HepG2 (cell line): ENCODE results near the gene PNPLA3. TPM values are rescaled to one million over a fixed set of nuclear protein-coding genes. Genes with fewer than 3 reads are reported as not detected.

Experiments
- ATAC-seq: fragments of 200-7000 bp; cut with Tn5 transposase; 3 replicates; pipeline ENCODE4 v1.9.1; 2020; ENCODE audit warnings: mild to moderate bottlenecking, moderate library complexity
- BruUV-seq: library from RNA; stranded (reverse); fragments of 400-500 nt; replicated peaks from 2 replicates; lab custom pipeline; 2021; lab: Mats Ljungman, UMichigan
- CTCF ChIA-PET: fragments of 300-600 bp; formaldehyde crosslinking; extraction: SDS; loops from one replicate; lab custom pipeline; 2021; ENCODE audit warnings: low total read pairs, inconsistent platforms, low intra/inter-chr PET ratio; lab: Yijun Ruan, JAX
- POLR2A ChIA-PET: fragments of 350-600 bp; sonication (Branson Sonifier 250); formaldehyde crosslinking; loops from one replicate; lab custom pipeline; 2020; ENCODE audit warnings: antibody characterized with exemption, inconsistent platforms; lab: Yijun Ruan, JAX
- DNase-seq: peaks from one replicate; pipeline ENCODE4 v3.0.0-alpha.2; 2015; ENCODE audit warnings: low spot score
- FAIRE-seq: peaks from 3 replicates; lab custom pipeline; 2011; peaks lifted over from hg19 to GRCh38; lab: Jason Lieb, UNC
- H2AFZ ChIP-seq: one replicate; pipeline ENCODE4 v1.6.1; 2011; ENCODE audit warnings: low read length, inconsistent platforms
- H3K27ac ChIP-seq: fragments of 300-600 bp; 3 replicates; pipeline ENCODE4 v1.8.0; 2011; ENCODE audit warnings: mixed run types, mild to moderate bottlenecking, mixed read lengths, low read length, inconsistent platforms; ENCODE audit not compliant: insufficient read depth; ENCODE audit errors: extremely low read length
- H3K27me3 ChIP-seq, 2 experiments: fragments of 200-600 bp in 1 of 2; 2 replicates in 1 of 2; 3 replicates in 1 of 2; pipeline versions ENCODE4 v1.6.0 to v1.8.0; 2011; ENCODE audit warnings: low read length in 2 of 2, mild to moderate bottlenecking in 2 of 2, moderate library complexity in 2 of 2, inconsistent platforms in 1 of 2; ENCODE audit not compliant: insufficient read depth in 2 of 2, control insufficient read depth in 1 of 2
- H3K36me3 ChIP-seq, 2 experiments: fragments of 200-600 bp in 1 of 2; replicated peaks in 1 of 2; 2 replicates in 1 of 2; 3 replicates in 1 of 2; pipeline versions ENCODE4 v1.5.1 to v1.8.0; 2011; ENCODE audit warnings: low read length in 2 of 2, inconsistent platforms in 1 of 2; ENCODE audit not compliant: insufficient read depth in 2 of 2, control insufficient read depth in 1 of 2
- H3K4me1 ChIP-seq: 2 replicates; pipeline ENCODE4 v1.5.1; 2012; ENCODE audit warnings: low read length, inconsistent platforms; ENCODE audit not compliant: insufficient read depth
- H3K4me2 ChIP-seq: 2 replicates; pipeline ENCODE4 v1.6.0; 2011; ENCODE audit warnings: low read depth, low read length, inconsistent platforms
- H3K4me3 ChIP-seq, 3 experiments: fragments of 200-600 bp in 1 of 3; sonication (generic), shearing (Covaris generic) in 1 of 3; replicated peaks in 1 of 3; 2 replicates each; pipeline ENCODE4 v1.5.1; 2011 to 2016; ENCODE audit warnings: low read length in 3 of 3, inconsistent platforms in 2 of 3, low read depth in 2 of 3, mild to moderate bottlenecking in 2 of 3, control low read depth in 1 of 3, mixed read lengths in 1 of 3; ENCODE audit not compliant: insufficient read depth in 1 of 3
- H3K79me2 ChIP-seq: one replicate; pipeline ENCODE4 v1.6.1; 2011; ENCODE audit warnings: low read length, inconsistent platforms; ENCODE audit not compliant: insufficient read depth
- H3K9ac ChIP-seq: 2 replicates; pipeline ENCODE4 v1.6.0; 2011; ENCODE audit warnings: mild to moderate bottlenecking, low read depth, low read length, inconsistent platforms; ENCODE audit not compliant: insufficient read depth
- H3K9me3 ChIP-seq: 2 replicates; pipeline ENCODE4 v1.5.1; 2012; ENCODE audit warnings: mild to moderate bottlenecking, low read length
- H4K20me1 ChIP-seq: 2 replicates; pipeline ENCODE4 v1.6.0; 2011; ENCODE audit warnings: inconsistent platforms, mild to moderate bottlenecking, low read length, moderate library complexity; ENCODE audit not compliant: insufficient read depth
- E2F1 ChIP-seq: sonication (generic); formaldehyde crosslinking; IDR thresholded peaks from 2 replicates; pipeline ENCODE4 v1.5.0; 2020; ENCODE audit warnings: missing genetic modification reagents
- GATAD2A ChIP-seq: IDR thresholded peaks from 2 replicates; pipeline ENCODE4 v1.6.1; 2016
- MAFF ChIP-seq: IDR thresholded peaks from 2 replicates; pipeline ENCODE4 v1.6.1; 2011; ENCODE audit warnings: low read depth, low read length, improper control_type of control experiment
- MAFK ChIP-seq, 2 experiments: IDR thresholded peaks in 1 of 2; conservative IDR thresholded peaks in 1 of 2; 2 replicates each; pipeline ENCODE4 v1.6.1; 2011; ENCODE audit warnings: improper control_type of control experiment in 2 of 2, low read length in 2 of 2
- SMARCE1 ChIP-seq: fragments of 450-650 bp; IDR thresholded peaks from 2 replicates; pipeline ENCODE4 v1.6.1; 2017; ENCODE audit warnings: borderline replicate concordance
- TRAFD1 ChIP-seq: sonication (generic); formaldehyde crosslinking; IDR thresholded peaks from 2 replicates; pipeline ENCODE4 v1.5.1; 2020; ENCODE audit warnings: missing genetic modification reagents, mild to moderate bottlenecking, borderline replicate concordance
- ZFP90 ChIP-seq: sonication (generic); formaldehyde crosslinking; IDR thresholded peaks from 2 replicates; pipeline ENCODE4 v1.8.0; 2022; ENCODE audit warnings: missing genetic modification reagents, mild to moderate bottlenecking, inconsistent platforms, borderline replicate concordance
- ZNF432 ChIP-seq: sonication (generic); formaldehyde crosslinking; IDR thresholded peaks from 2 replicates; pipeline ENCODE4 v1.5.0; 2020; ENCODE audit warnings: missing genetic modification reagents, mild to moderate bottlenecking, borderline replicate concordance
- ZNF629 ChIP-seq: sonication (generic); formaldehyde crosslinking; conservative IDR thresholded peaks from 2 replicates; pipeline ENCODE4 v1.5.0; 2020; ENCODE audit warnings: missing genetic modification reagents
- WGBS: methylation state at CpG from one replicate; pipeline ENCODE4 v1.1.6; 2017; ENCODE audit warnings: low lambda C conversion rate; 5-methylcytosine and 5-hydroxymethylcytosine counted together
- in situ Hi-C: cut with HindIII; loops from 2 replicates; pipeline ENCODE4 v1.10.0; 2017; ENCODE audit warnings: low pct_unique_long_range_greater_than_20kb; ENCODE audit not compliant: extremely low pct_ligation_motif_present
- intact Hi-C: fragments of 100-400 bp; cut with micrococcal nuclease; formaldehyde crosslinking; loops from one replicate; pipeline ENCODE4 v1.10.0; 2022; ENCODE audit not compliant: unreplicated experiment
- polyA plus RNA-seq, 8 experiments: library from polyadenylated mRNA; depleted of rRNA in 3 of 8; stranded (reverse) in 7 of 8; unstranded in 1 of 8; fragments of >200 nt; fragmentation: Illumina TruSeq in 4 of 8; extraction: Trizol in 4 of 8; gene quantifications; 2 replicates each; pipeline versions ENCODE4 v1.2.1 to v1.2.3, GENCODE V29; 2011 to 2016; ENCODE audit warnings: low read depth in 4 of 8, missing spikeins in 1 of 8, mixed read lengths in 1 of 8; ENCODE audit not compliant: insufficient read depth in 1 of 8
- total RNA-seq, 5 experiments: library from RNA; depleted of rRNA; stranded (reverse); fragments of >200 nt; fragmentation: Illumina TruSeq; extraction: Trizol; gene quantifications; 2 replicates each; pipeline ENCODE4 v1.2.3, GENCODE V29; 2016; ENCODE audit warnings: low read depth in 1 of 5

The PNPLA3 gene
- total and polyA plus RNA-seq, 2 of the 13 experiments (the other 11 are each of a cell fraction or from before 2014, with no cell fraction given), result 16.9 to 19.8 TPM

GRCh38 chr22:43964314-43964857 is 40.8 kb downstream of the PNPLA3 start (continued):
- TF ChIP-seq ZNF432, result no peak

GRCh38 chr22:43967069-43967468 is 43.5 kb downstream of the PNPLA3 start:
- intact Hi-C loops (no loop called here), in situ Hi-C loops (no loop called here)
- 98% methylated on average over 7 of the region's 7 CpGs for WGBS
- no peaks in the 10 kb centered on the region for H3K9me3 ChIP-seq
- H3K79me2 ChIP-seq, result no peaks in the 10 kb centered on the region
- ChIA-PET CTCF (no interaction called here), POLR2A (no interaction called here)
- no peak overlapping the region for H3K9ac ChIP-seq
- no peak overlapping the region for H3K4me2 ChIP-seq
- H3K36me3 ChIP-seq, result peaks cover 35 to 74% of the 10 kb centered on the region in 2 experiments
- no peak for FAIRE-seq
- no peak overlapping the region for H3K27ac ChIP-seq
- ATAC-seq, result no peak
- H3K4me1 ChIP-seq, result no peaks in the 10 kb centered on the region
- no TSS peak for BruUV-seq
- no peak overlapping the region for H2AFZ ChIP-seq
- TF ChIP-seq MAFK (conservative IDR thresholded peaks at IDR 0.05 in 1 of 2, IDR thresholded peaks at IDR 0.05 in 1 of 2; ENCODE audit: low read length in 2 of 2) (peak; percentile 91 to 96), MAFF (peak; percentile 91), GATAD2A (CRISPR knock-in tag) (no peak)
- DNase-seq, result no peak
- H3K4me3 ChIP-seq, result no peak overlapping the region
- H3K27me3 ChIP-seq, result no peaks in the 10 kb centered on the region
- no peaks in the 10 kb centered on the region for H4K20me1 ChIP-seq

GRCh38 chr22:43968614-43969013 is 45.0 kb downstream of the PNPLA3 start:
- Histone ChIP-seq H3K4me1 (no peaks in the 10 kb centered on the region), H3K9ac (no peak overlapping the region), H3K27me3 (no peaks in the 10 kb centered on the region), H3K4me3 (no peak overlapping the region), H3K36me3 (peaks cover 43 to 81% of the 10 kb centered on the region in 2 experiments), H3K4me2 (no peak overlapping the region), H3K79me2 (no peaks in the 10 kb centered on the region), H2AFZ (no peak overlapping the region), H3K27ac (no peak overlapping the region), H3K9me3 (no peaks in the 10 kb centered on the region), H4K20me1 (no peaks in the 10 kb centered on the region)
- FAIRE-seq, result no peak
- in situ Hi-C loops (no loop called here), intact Hi-C loops (no loop called here)
- no peak for ATAC-seq
- over 99% methylated on average over 7 of the region's 7 CpGs for WGBS
- POLR2A ChIA-PET, result no interaction called here
- BruUV-seq, result no TSS peak
- CTCF ChIA-PET, result no interaction called here
- TF ChIP-seq ZFP90 (no peak), TRAFD1 (no peak), SMARCE1 (no peak), ZNF629 (CRISPR knock-in tag) (no peak), E2F1 (CRISPR knock-in tag) (no peak)
- no peak for DNase-seq
